Heart left ventricle (tissue), 13 donors: Measurements from ENCODE around the gene ADCY7.

Experiments used
- POLR2A ChIP-seq, 2 donors: fragments of 450-650 bp; IDR thresholded peaks; one replicate each; pipeline ENCODE4 v1.6.1; 2017; ENCODE audit warnings: antibody characterized with exemption in 2 of 2, mild to moderate bottlenecking in 2 of 2, moderate library complexity in 2 of 2
- TF ChIP-seq, protein P1 (sequence below), 12 donors: fragments of 200-600 bp; sonication (generic) in 4 of 12; IDR thresholded peaks; one replicate each; pipeline versions ENCODE4 v1.5.0 to v1.8.0; 2018 to 2022; ENCODE audit warnings: antibody characterized with exemption in 12 of 12, mild to moderate bottlenecking in 5 of 12
- donor health status: ischemic (EF 13 %, LVEDD 7.1; RV severe dilation, severe dysfunction).
- donor health status: DM: no; HTN: yes; CAD: no.
- donor health status: DM: no; HTN: no; CAD: no.
- donor health status: ischemic (EF 25% LVEDD 6.9; RV normal size, moderate dysfunction).
- donor health status: ischemic (EF 25% LVEDD 5.7; RV mildly dilated, moderate dysfunction).
- donor health status: ischemic (EF 35%, LVEDD 5.7; RV mildly dilated, moderate dysfunction).
- donor health status: nonischemic (EF 11% LVEDD 7.7; RV severe dilation, severe dysfunction).
- donor health status: DM: yes; HTN: yes; CAD: no.
- donor health status: PGD.
- donor health status: ischemic (EF 29% LVEDD 5.4; RV normal size, mild dysfunction).
- donor health status: nonischemic (EF 23%, LVEDD 6.1; RV moderate dilation, normal function).

DNA sequence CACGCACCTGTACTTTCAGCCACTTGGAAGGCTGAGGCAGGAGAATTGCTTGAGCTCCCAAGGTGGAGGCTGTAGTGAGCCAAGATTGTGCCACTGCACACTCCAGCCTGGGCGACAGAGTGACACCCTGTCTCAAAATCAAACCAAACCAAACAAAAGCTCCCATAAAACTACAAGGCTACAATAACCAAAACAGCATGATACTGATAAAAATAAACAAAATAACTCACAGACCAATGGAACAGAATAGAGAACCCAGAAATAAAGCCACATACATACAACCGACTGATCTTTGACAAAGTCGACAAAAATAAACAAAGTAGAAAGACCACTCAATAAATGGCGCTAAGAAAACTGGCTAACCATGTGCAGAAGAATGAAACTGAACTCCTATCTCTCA is 65.2 kb downstream of the ADCY7 start:
- TF ChIP-seq, protein P1, sequence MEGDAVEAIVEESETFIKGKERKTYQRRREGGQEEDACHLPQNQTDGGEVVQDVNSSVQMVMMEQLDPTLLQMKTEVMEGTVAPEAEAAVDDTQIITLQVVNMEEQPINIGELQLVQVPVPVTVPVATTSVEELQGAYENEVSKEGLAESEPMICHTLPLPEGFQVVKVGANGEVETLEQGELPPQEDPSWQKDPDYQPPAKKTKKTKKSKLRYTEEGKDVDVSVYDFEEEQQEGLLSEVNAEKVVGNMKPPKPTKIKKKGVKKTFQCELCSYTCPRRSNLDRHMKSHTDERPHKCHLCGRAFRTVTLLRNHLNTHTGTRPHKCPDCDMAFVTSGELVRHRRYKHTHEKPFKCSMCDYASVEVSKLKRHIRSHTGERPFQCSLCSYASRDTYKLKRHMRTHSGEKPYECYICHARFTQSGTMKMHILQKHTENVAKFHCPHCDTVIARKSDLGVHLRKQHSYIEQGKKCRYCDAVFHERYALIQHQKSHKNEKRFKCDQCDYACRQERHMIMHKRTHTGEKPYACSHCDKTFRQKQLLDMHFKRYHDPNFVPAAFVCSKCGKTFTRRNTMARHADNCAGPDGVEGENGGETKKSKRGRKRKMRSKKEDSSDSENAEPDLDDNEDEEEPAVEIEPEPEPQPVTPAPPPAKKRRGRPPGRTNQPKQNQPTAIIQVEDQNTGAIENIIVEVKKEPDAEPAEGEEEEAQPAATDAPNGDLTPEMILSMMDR (IDR thresholded peaks at IDR 0.05): no peak
- no peak for TF ChIP-seq POLR2A (IDR thresholded peaks at IDR 0.05)
